SU-DHL-6 (cell line): Measurements from ENCODE around the gene PEX12.
"Not testable (repeated sequence)": the region's sequence is repeated elsewhere in the genome, so short reads cannot be mapped to it uniquely, and the experiment has no call there.

ENCODE experiments used
- CTCF ChIP-seq: fragments of 200-600 bp; sonication (generic); IDR thresholded peaks from one replicate; pipeline ENCODE4 v1.5.1; 2017; ENCODE audit warnings: antibody characterized with exemption, mild to moderate bottlenecking, low read length, moderate library complexity; ENCODE audit not compliant: insufficient read depth, poor library complexity, severe bottlenecking
- EZH2phosphoT487 ChIP-seq: fragments of 200-600 bp; sonication (generic), shearing (Covaris generic); conservative IDR thresholded peaks from 2 replicates; pipeline ENCODE4 v1.6.1; 2018; ENCODE audit warnings: mild to moderate bottlenecking, antibody characterized with exemption, low read length, moderate library complexity, mixed read lengths

GRCh38 chr17:35529326-35529725, 49.0 kb downstream of the PEX12 start:
- TF ChIP-seq EZH2phosphoT487, CTCF: not testable (repeated sequence)
